HepG2 (cell line): ENCODE results near the gene DTWD2. TPM values are rescaled to one million over a fixed set of nuclear protein-coding genes. Genes with fewer than 3 reads are reported as not detected.

Experiments
- ATAC-seq: fragments of 200-7000 bp; cut with Tn5 transposase; 3 replicates; pipeline ENCODE4 v1.9.1; 2020; ENCODE audit warnings: mild to moderate bottlenecking, moderate library complexity
- BruUV-seq: library from RNA; stranded (reverse); fragments of 400-500 nt; replicated peaks from 2 replicates; lab custom pipeline; 2021; lab: Mats Ljungman, UMichigan
- CTCF ChIA-PET: fragments of 300-600 bp; formaldehyde crosslinking; extraction: SDS; loops from one replicate; lab custom pipeline; 2021; ENCODE audit warnings: low total read pairs, inconsistent platforms, low intra/inter-chr PET ratio; lab: Yijun Ruan, JAX
- POLR2A ChIA-PET: fragments of 350-600 bp; sonication (Branson Sonifier 250); formaldehyde crosslinking; loops from one replicate; lab custom pipeline; 2020; ENCODE audit warnings: antibody characterized with exemption, inconsistent platforms; lab: Yijun Ruan, JAX
- DNase-seq: peaks from one replicate; pipeline ENCODE4 v3.0.0-alpha.2; 2015; ENCODE audit warnings: low spot score
- FAIRE-seq: peaks from 3 replicates; lab custom pipeline; 2011; peaks lifted over from hg19 to GRCh38; lab: Jason Lieb, UNC
- H2AFZ ChIP-seq: one replicate; pipeline ENCODE4 v1.6.1; 2011; ENCODE audit warnings: low read length, inconsistent platforms
- H3K27ac ChIP-seq: fragments of 300-600 bp; 3 replicates; pipeline ENCODE4 v1.8.0; 2011; ENCODE audit warnings: mixed run types, mild to moderate bottlenecking, mixed read lengths, low read length, inconsistent platforms; ENCODE audit not compliant: insufficient read depth; ENCODE audit errors: extremely low read length
- H3K27me3 ChIP-seq, 2 experiments: fragments of 200-600 bp in 1 of 2; 2 replicates in 1 of 2; 3 replicates in 1 of 2; pipeline versions ENCODE4 v1.6.0 to v1.8.0; 2011; ENCODE audit warnings: low read length in 2 of 2, mild to moderate bottlenecking in 2 of 2, moderate library complexity in 2 of 2, inconsistent platforms in 1 of 2; ENCODE audit not compliant: insufficient read depth in 2 of 2, control insufficient read depth in 1 of 2
- H3K36me3 ChIP-seq, 2 experiments: fragments of 200-600 bp in 1 of 2; replicated peaks in 1 of 2; 2 replicates in 1 of 2; 3 replicates in 1 of 2; pipeline versions ENCODE4 v1.5.1 to v1.8.0; 2011; ENCODE audit warnings: low read length in 2 of 2, inconsistent platforms in 1 of 2; ENCODE audit not compliant: insufficient read depth in 2 of 2, control insufficient read depth in 1 of 2
- H3K4me1 ChIP-seq: 2 replicates; pipeline ENCODE4 v1.5.1; 2012; ENCODE audit warnings: low read length, inconsistent platforms; ENCODE audit not compliant: insufficient read depth
- H3K4me2 ChIP-seq: 2 replicates; pipeline ENCODE4 v1.6.0; 2011; ENCODE audit warnings: low read depth, low read length, inconsistent platforms
- H3K4me3 ChIP-seq, 3 experiments: fragments of 200-600 bp in 1 of 3; sonication (generic), shearing (Covaris generic) in 1 of 3; replicated peaks in 1 of 3; 2 replicates each; pipeline ENCODE4 v1.5.1; 2011 to 2016; ENCODE audit warnings: low read length in 3 of 3, inconsistent platforms in 2 of 3, low read depth in 2 of 3, mild to moderate bottlenecking in 2 of 3, control low read depth in 1 of 3, mixed read lengths in 1 of 3; ENCODE audit not compliant: insufficient read depth in 1 of 3
- H3K79me2 ChIP-seq: one replicate; pipeline ENCODE4 v1.6.1; 2011; ENCODE audit warnings: low read length, inconsistent platforms; ENCODE audit not compliant: insufficient read depth
- H3K9ac ChIP-seq: 2 replicates; pipeline ENCODE4 v1.6.0; 2011; ENCODE audit warnings: mild to moderate bottlenecking, low read depth, low read length, inconsistent platforms; ENCODE audit not compliant: insufficient read depth
- H3K9me3 ChIP-seq: 2 replicates; pipeline ENCODE4 v1.5.1; 2012; ENCODE audit warnings: mild to moderate bottlenecking, low read length
- H4K20me1 ChIP-seq: 2 replicates; pipeline ENCODE4 v1.6.0; 2011; ENCODE audit warnings: inconsistent platforms, mild to moderate bottlenecking, low read length, moderate library complexity; ENCODE audit not compliant: insufficient read depth
- ARID2 ChIP-seq: sonication (generic); formaldehyde crosslinking; IDR thresholded peaks from 2 replicates; pipeline ENCODE4 v1.8.1; 2022; ENCODE audit warnings: mild to moderate bottlenecking, missing genetic modification reagents, borderline replicate concordance
- DRAP1 ChIP-seq: IDR thresholded peaks from 2 replicates; pipeline ENCODE4 v1.6.1; 2016; ENCODE audit warnings: missing genetic modification reagents, missing compliant biosample characterization
- MED1 ChIP-seq: sonication (generic); formaldehyde crosslinking; IDR thresholded peaks from 2 replicates; pipeline ENCODE4 v1.4.0; 2020; ENCODE audit warnings: missing genetic modification reagents
- PHF5A ChIP-seq: IDR thresholded peaks from one replicate; pipeline ENCODE4 v1.6.1; 2018; ENCODE audit warnings: low read depth, missing genetic modification reagents; ENCODE audit not compliant: unreplicated experiment
- SATB2 ChIP-seq: sonication (generic); formaldehyde crosslinking; IDR thresholded peaks from 2 replicates; pipeline ENCODE4 v1.5.0; 2020; ENCODE audit warnings: missing genetic modification reagents
- SPEN ChIP-seq: sonication (generic); formaldehyde crosslinking; IDR thresholded peaks from 2 replicates; pipeline ENCODE4 v1.5.1; 2020; ENCODE audit warnings: low read depth, mild to moderate bottlenecking, missing genetic modification reagents
- ZBTB20 ChIP-seq: sonication (generic); formaldehyde crosslinking; IDR thresholded peaks from 2 replicates; pipeline ENCODE4 v1.8.1; 2023; ENCODE audit warnings: missing genetic modification reagents, low read depth, mild to moderate bottlenecking, borderline replicate concordance
- ZMYM2 ChIP-seq: sonication (generic); formaldehyde crosslinking; IDR thresholded peaks from 2 replicates; pipeline ENCODE4 v1.8.0; 2022; ENCODE audit warnings: mild to moderate bottlenecking, missing genetic modification reagents
- ZNF576 ChIP-seq: sonication (generic); formaldehyde crosslinking; IDR thresholded peaks from 2 replicates; pipeline ENCODE4 v1.4.0; 2020; ENCODE audit warnings: mild to moderate bottlenecking, missing genetic modification reagents
- ZNF740 ChIP-seq: sonication (generic); formaldehyde crosslinking; IDR thresholded peaks from 2 replicates; pipeline ENCODE4 v1.4.0; 2020; ENCODE audit warnings: missing genetic modification reagents
- ZNF790 ChIP-seq: sonication (generic); formaldehyde crosslinking; IDR thresholded peaks from 2 replicates; pipeline ENCODE4 v1.8.0; 2022; ENCODE audit warnings: missing genetic modification reagents, mild to moderate bottlenecking, borderline replicate concordance
- WGBS: methylation state at CpG from one replicate; pipeline ENCODE4 v1.1.6; 2017; ENCODE audit warnings: low lambda C conversion rate; 5-methylcytosine and 5-hydroxymethylcytosine counted together
- in situ Hi-C: cut with HindIII; loops from 2 replicates; pipeline ENCODE4 v1.10.0; 2017; ENCODE audit warnings: low pct_unique_long_range_greater_than_20kb; ENCODE audit not compliant: extremely low pct_ligation_motif_present
- intact Hi-C: fragments of 100-400 bp; cut with micrococcal nuclease; formaldehyde crosslinking; loops from one replicate; pipeline ENCODE4 v1.10.0; 2022; ENCODE audit not compliant: unreplicated experiment
- polyA plus RNA-seq, 8 experiments: library from polyadenylated mRNA; depleted of rRNA in 3 of 8; stranded (reverse) in 7 of 8; unstranded in 1 of 8; fragments of >200 nt; fragmentation: Illumina TruSeq in 4 of 8; extraction: Trizol in 4 of 8; gene quantifications; 2 replicates each; pipeline versions ENCODE4 v1.2.1 to v1.2.3, GENCODE V29; 2011 to 2016; ENCODE audit warnings: low read depth in 4 of 8, missing spikeins in 1 of 8, mixed read lengths in 1 of 8; ENCODE audit not compliant: insufficient read depth in 1 of 8
- total RNA-seq, 5 experiments: library from RNA; depleted of rRNA; stranded (reverse); fragments of >200 nt; fragmentation: Illumina TruSeq; extraction: Trizol; gene quantifications; 2 replicates each; pipeline ENCODE4 v1.2.3, GENCODE V29; 2016; ENCODE audit warnings: low read depth in 1 of 5
- TF ChIP-seq, protein P1 (sequence below): sonication (generic); formaldehyde crosslinking; IDR thresholded peaks from 2 replicates; pipeline ENCODE4 v1.8.0; 2022; ENCODE audit warnings: mild to moderate bottlenecking, missing genetic modification reagents
- TF ChIP-seq, protein P2 (sequence below): sonication (generic); formaldehyde crosslinking; IDR thresholded peaks from 2 replicates; pipeline ENCODE4 v1.9.0; 2022; ENCODE audit warnings: missing genetic modification reagents, mild to moderate bottlenecking, borderline replicate concordance

Gene DTWD2
- total and polyA plus RNA-seq, 2 of the 13 experiments (the other 11 are each of a cell fraction or from before 2014, with no cell fraction given): 1.6 to 6.0 TPM

GRCh38 chr5:118875131-118875530 lies 113.2 kb downstream of the DTWD2 start:
- H3K27ac ChIP-seq: no peak overlapping the region
- POLR2A ChIA-PET: no interaction called here
- H3K79me2 ChIP-seq: no peaks in the 10 kb centered on the region
- CTCF ChIA-PET: no interaction called here
- in situ Hi-C loops: no loop called here
- no peak for TF ChIP-seq DRAP1
- TF ChIP-seq, protein P1, sequence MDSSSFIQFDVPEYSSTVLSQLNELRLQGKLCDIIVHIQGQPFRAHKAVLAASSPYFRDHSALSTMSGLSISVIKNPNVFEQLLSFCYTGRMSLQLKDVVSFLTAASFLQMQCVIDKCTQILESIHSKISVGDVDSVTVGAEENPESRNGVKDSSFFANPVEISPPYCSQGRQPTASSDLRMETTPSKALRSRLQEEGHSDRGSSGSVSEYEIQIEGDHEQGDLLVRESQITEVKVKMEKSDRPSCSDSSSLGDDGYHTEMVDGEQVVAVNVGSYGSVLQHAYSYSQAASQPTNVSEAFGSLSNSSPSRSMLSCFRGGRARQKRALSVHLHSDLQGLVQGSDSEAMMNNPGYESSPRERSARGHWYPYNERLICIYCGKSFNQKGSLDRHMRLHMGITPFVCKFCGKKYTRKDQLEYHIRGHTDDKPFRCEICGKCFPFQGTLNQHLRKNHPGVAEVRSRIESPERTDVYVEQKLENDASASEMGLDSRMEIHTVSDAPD (CRISPR knock-in tag): no peak
- no peak for TF ChIP-seq ZBTB20
- TF ChIP-seq PHF5A (CRISPR knock-in tag): no peak
- no peak for TF ChIP-seq ZNF576
- TF ChIP-seq ARID2: no peak
- ATAC-seq: no peak
- H3K27me3 ChIP-seq: no peaks in the 10 kb centered on the region
- H3K9ac ChIP-seq: no peak overlapping the region
- no peak for FAIRE-seq
- H4K20me1 ChIP-seq: no peaks in the 10 kb centered on the region
- H3K4me1 ChIP-seq: no peaks in the 10 kb centered on the region
- BruUV-seq: no TSS peak
- H3K36me3 ChIP-seq: no peaks in the 10 kb centered on the region
- no peak for DNase-seq
- no peak overlapping the region for H3K4me2 ChIP-seq
- no peak overlapping the region for H3K4me3 ChIP-seq
- no peak overlapping the region for H2AFZ ChIP-seq
- peaks cover 28% of the 10 kb centered on the region for H3K9me3 ChIP-seq
- intact Hi-C loops: no loop called here

DNA sequence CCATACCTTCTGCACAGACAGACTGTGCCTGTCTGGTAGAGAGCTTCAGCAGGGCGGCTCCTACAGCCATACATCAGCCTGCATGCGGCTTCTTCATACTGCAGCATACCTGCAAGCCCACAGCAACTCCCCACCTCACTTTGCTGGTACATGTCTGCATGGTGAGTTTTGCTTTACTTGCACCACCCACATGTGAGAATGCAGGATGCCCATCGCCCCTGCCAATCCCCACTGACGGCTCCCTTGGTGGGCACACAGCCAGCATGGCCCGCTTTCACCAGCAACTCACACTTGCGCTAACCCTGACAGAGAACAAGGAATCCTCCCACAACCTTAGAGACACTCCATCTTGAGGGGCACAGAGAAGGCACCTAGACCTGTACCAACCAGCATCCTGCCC lies 114.9 kb downstream of the DTWD2 start:
- POLR2A ChIA-PET: no interaction called here
- no peak for DNase-seq
- Histone ChIP-seq H3K4me3 (no peak overlapping the region), H3K79me2 (no peaks in the 10 kb centered on the region), H3K4me1 (no peaks in the 10 kb centered on the region), H4K20me1 (no peaks in the 10 kb centered on the region), H3K27me3 (no peaks in the 10 kb centered on the region), H3K4me2 (no peak overlapping the region), H3K9me3 (peaks cover 28% of the 10 kb centered on the region), H3K27ac (no peak overlapping the region), H3K36me3 (no peaks in the 10 kb centered on the region), H3K9ac (no peak overlapping the region), H2AFZ (no peak overlapping the region)
- no TSS peak for BruUV-seq
- intact Hi-C loops (no loop called here), in situ Hi-C loops (no loop called here)
- no peak for ATAC-seq
- FAIRE-seq: no peak
- CTCF ChIA-PET: no interaction called here
- 83% methylated on average over 6 of the region's 6 CpGs for WGBS
- TF ChIP-seq, protein P2, sequence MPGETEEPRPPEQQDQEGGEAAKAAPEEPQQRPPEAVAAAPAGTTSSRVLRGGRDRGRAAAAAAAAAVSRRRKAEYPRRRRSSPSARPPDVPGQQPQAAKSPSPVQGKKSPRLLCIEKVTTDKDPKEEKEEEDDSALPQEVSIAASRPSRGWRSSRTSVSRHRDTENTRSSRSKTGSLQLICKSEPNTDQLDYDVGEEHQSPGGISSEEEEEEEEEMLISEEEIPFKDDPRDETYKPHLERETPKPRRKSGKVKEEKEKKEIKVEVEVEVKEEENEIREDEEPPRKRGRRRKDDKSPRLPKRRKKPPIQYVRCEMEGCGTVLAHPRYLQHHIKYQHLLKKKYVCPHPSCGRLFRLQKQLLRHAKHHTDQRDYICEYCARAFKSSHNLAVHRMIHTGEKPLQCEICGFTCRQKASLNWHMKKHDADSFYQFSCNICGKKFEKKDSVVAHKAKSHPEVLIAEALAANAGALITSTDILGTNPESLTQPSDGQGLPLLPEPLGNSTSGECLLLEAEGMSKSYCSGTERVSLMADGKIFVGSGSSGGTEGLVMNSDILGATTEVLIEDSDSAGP (CRISPR knock-in tag): no peak
- TF ChIP-seq ZNF790 (no peak), ZMYM2 (CRISPR knock-in tag) (no peak), ZNF740 (CRISPR knock-in tag) (no peak), SATB2 (CRISPR knock-in tag) (no peak), SPEN (CRISPR knock-in tag) (no peak), MED1 (no peak)
